SH-SY5Y (cell line): ENCODE data around the gene AGXT2.

Source experiments
- GATA2 ChIP-seq: IDR thresholded peaks from 2 replicates; pipeline ENCODE4 v1.6.1; 2011; ENCODE audit warnings: mild to moderate bottlenecking, low read depth, low read length
- GATA3 ChIP-seq: IDR thresholded peaks from 2 replicates; pipeline ENCODE4 v1.6.1; 2011; ENCODE audit warnings: low read depth, mild to moderate bottlenecking, low read length, moderate library complexity

- TF ChIP-seq GATA2 (no peak), GATA3 (no peak)
Measured at GRCh38 chr5:35030426-35031100, 17.2 kb downstream of the AGXT2 start.
